ENCODE data around the gene ATAD3C.
"Not testable (repeated sequence)": the region's sequence is repeated elsewhere in the genome, so short reads cannot be mapped to it uniquely, and the experiment has no call there.

The ATAD3C gene

GRCh38 chr1:1449099-1449739, at the start of gene ATAD3C:
Gene ATAD3C (plus strand): TSS chr1:1449689. CDS start chr1:1450684, 995 bp downstream.
- no peak for DNase-seq

GRCh38 chr1:1399872-1400575, 49.5 kb upstream of the ATAD3C start:
- DNase-seq, result no peak

- no peak for DNase-seq
Measured at GRCh38 chr1:1400576-1401456, 48.7 kb upstream of the ATAD3C start.

DNA sequence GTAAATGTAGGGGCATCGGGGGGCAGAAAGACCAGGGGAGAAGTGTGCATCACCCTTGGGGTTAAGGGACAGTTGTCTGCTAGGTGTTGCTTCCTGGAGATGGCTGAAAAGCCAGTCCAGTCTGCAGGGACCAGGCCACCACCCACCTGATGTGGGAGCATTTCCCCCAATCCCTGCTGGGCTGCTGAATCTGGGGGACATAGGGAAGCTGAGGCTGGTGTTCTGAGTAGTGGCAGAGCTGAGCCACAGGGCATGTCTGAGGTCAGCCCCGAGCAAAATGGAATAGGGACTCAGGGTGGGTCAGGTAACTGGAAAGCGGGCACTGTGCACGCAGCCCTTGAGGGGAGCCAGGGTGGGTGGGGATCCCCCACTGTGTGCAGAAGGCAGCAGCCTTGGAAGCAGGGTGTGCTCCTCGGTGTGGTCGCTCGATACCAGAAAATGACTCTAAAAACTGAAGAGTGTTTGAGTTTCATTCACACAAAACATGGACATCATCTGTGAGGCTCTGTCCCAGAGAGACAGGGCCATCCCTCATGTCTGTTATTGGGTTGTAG, 48.0 kb upstream of the ATAD3C start:
- DNase-seq, result no peak

- DNase-seq, result no peak
Measured at GRCh38 chr1:1402072-1402900, 47.2 kb upstream of the ATAD3C start.

DNA sequence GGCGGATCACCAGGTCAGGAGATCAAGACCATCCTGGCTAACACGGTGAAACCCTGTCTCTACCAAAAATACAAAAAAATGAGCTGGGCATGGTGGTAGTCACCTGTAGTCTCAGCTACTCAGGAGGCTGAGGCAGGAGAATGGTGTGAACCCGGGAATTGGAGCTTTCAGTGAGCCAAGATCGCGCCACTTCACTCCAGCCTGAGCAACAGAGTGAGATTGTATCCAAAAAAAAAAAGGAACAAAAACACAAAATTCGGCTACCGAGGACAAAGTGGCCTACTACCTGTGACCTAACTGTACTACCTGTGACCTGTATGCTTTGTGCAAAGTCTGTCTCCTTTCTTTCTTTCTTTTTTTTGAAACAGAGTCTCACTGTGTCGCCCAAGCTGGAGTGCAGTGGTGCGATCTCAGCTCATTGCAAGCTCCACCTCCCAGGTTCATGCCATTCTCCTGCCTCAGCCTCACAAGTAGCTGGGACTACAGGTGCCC, 46.5 kb upstream of the ATAD3C start:
- DNase-seq, result not testable (repeated sequence)

GRCh38 chr1:1403653-1404052, 45.8 kb upstream of the ATAD3C start:
- DNase-seq, result no peak

DNA sequence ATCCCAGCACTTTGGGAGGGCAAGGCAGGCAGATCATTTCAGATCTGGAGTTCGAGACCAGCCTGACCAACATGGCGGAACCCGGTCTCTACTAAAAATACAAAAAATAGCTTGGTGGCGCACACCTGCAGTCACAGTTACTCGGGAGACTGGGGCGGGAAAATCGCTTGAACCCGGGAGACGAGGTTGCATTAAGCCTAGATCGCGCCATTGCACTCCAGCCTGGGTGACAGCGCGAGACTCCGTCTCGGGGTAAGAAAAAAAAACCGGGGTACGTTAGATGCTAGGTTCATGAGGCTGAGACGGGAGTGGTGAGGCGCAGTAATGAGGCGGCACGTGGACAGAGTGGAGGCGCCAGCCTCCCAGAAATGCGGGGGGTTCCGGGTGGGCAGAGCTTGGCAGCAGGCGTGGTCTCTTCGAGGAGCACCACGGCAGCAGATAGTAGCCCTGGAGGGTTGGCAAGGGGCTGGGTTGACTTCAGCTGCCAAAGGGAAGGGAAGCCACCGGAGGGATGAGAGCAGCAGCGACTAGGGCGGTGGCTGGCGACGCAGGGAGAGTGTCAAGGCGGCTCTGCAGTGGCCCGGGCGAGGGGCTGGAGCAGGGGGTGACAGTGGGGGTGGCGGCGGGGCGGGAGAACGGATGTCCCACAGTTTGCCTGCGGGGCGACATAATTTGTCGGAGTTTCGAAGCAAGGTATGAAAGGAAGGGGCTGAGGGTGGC, 43.2 kb upstream of the ATAD3C start:
- DNase-seq, result no peak

GRCh38 chr1:1406821-1407635, 42.5 kb upstream of the ATAD3C start, which contains the start of gene MRPL20:
Gene MRPL20 (minus strand): TSS chr1:1407293. CDS start chr1:1407217, 76 bp downstream.
- peak; percentile 96 for DNase-seq

- peak; percentile 41 for DNase-seq
Measured at GRCh38 chr1:1407636-1408318, 41.7 kb upstream of the ATAD3C start.

GRCh38 chr1:1410238-1410637, 39.3 kb upstream of the ATAD3C start:
- not testable (repeated sequence) for DNase-seq

DNA sequence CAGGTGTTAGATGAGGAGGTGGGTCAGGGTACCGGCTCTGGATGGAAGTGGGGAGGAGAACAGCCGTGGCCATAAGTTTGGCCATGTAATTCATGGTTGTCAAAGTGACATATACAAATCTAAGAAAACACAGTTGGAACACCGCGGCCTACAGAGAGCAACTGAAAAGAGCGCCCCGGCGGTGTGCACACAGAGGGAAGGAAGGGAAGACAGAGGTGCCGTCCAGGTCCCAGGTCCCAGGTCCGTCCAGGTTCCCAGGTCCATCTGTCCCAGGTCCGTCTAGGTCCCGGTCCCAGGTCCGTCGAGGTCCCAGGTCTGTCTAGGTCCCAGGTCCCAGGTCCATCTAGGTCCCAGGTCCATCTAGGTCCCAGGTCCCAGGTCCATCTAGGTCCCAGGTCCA, 37.9 kb upstream of the ATAD3C start:
- no peak for DNase-seq

DNA sequence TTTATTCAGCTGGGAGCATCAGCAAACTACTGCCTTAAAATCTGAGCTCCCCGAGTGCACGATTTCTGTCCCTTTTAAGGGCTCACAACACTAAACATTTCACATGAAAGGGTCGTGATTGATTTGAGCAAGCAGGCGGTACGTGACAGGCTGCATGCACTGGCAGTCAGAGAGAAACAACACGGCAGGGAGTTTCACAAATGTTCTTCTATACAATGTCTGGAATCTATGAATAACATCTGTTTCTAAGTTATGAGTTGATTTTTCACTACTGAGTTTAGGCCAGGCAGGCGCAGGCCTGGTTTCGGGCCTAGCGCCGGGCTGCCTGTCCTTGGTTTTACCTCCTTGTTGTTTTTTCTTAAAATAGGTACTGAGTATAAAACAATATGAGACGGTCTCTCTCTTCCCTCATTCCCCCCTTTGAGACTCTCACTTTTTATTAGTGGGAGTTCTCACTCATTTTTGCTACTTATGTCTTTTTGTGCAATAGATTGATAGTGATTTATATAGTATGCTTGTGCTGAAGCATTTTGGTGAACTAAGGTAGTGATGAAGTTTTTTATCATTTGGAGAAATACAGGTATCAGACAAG, 37.1 kb upstream of the ATAD3C start:
- not testable (repeated sequence) for DNase-seq

- DNase-seq, result no peak
Measured at GRCh38 chr1:1415751-1416150, 33.7 kb upstream of the ATAD3C start.

- DNase-seq, result not testable (repeated sequence)
Measured at GRCh38 chr1:1417396-1417795, 32.1 kb upstream of the ATAD3C start.

GRCh38 chr1:1417825-1418463, 31.5 kb upstream of the ATAD3C start:
- not testable (repeated sequence) for DNase-seq

- DNase-seq, result peak; percentile 20
Measured at GRCh38 chr1:1418464-1419362, 30.8 kb upstream of the ATAD3C start.

GRCh38 chr1:1419363-1419812, 30.1 kb upstream of the ATAD3C start:
- DNase-seq, result peak; percentile 17
